Smooth muscle cell (in vitro differentiated cells): Measurements from ENCODE around the gene SMG6. TPM values are rescaled to one million over a fixed set of nuclear protein-coding genes. Genes with fewer than 3 reads are reported as not detected.

ENCODE experiments used
- DNase-seq: peaks from one replicate; lab custom pipeline; 2025; ENCODE audit not compliant: unreplicated experiment; lab: John Stamatoyannopoulos, UW
- H2AFZ ChIP-seq: fragments of 200-600 bp; sonication (generic); 2 replicates; pipeline ENCODE4 v1.6.0; 2016; ENCODE audit warnings: antibody characterized with exemption, low read depth, mild to moderate bottlenecking
- H3F3A ChIP-seq: fragments of 200-600 bp; sonication (generic); 2 replicates; pipeline ENCODE4 v1.6.0; 2017; ENCODE audit warnings: antibody characterized with exemption, low read depth
- H3K27ac ChIP-seq: fragments of 200-600 bp; sonication (generic); 2 replicates; pipeline ENCODE4 v1.5.1; 2016; ENCODE audit warnings: low read depth, mild to moderate bottlenecking
- H3K27me3 ChIP-seq: fragments of 200-600 bp; sonication (generic); 2 replicates; pipeline ENCODE4 v1.6.1; 2016; ENCODE audit warnings: low read depth, mild to moderate bottlenecking
- H3K36me3 ChIP-seq: fragments of 200-600 bp; sonication (generic); 2 replicates; pipeline ENCODE4 v1.5.1; 2016; ENCODE audit warnings: low read depth
- H3K4me1 ChIP-seq: fragments of 200-600 bp; sonication (generic); 2 replicates; pipeline ENCODE4 v1.5.1; 2016; ENCODE audit warnings: low read depth
- H3K4me2 ChIP-seq: fragments of 200-600 bp; sonication (generic); 2 replicates; pipeline ENCODE4 v1.6.0; 2016; ENCODE audit warnings: mild to moderate bottlenecking
- H3K4me3 ChIP-seq: fragments of 200-600 bp; sonication (generic); 2 replicates; pipeline ENCODE4 v1.5.1; 2016; ENCODE audit warnings: mild to moderate bottlenecking
- H3K79me2 ChIP-seq: fragments of 200-600 bp; sonication (generic); 2 replicates; pipeline ENCODE4 v1.6.0; 2016; ENCODE audit warnings: low read depth, mild to moderate bottlenecking
- H3K9ac ChIP-seq: fragments of 200-600 bp; sonication (generic); 2 replicates; pipeline ENCODE4 v1.6.0; 2016; ENCODE audit warnings: low read depth
- H3K9me3 ChIP-seq: fragments of 200-600 bp; sonication (generic); replicated peaks from 2 replicates; pipeline ENCODE4 v1.5.1; 2016; ENCODE audit warnings: low read depth
- H4K20me1 ChIP-seq: fragments of 200-600 bp; sonication (generic); 2 replicates; pipeline ENCODE4 v1.6.0; 2016; ENCODE audit warnings: low read depth
- CTCF ChIP-seq: fragments of 200-600 bp; sonication (generic); IDR thresholded peaks from 2 replicates; pipeline ENCODE4 v1.5.1; 2017; ENCODE audit warnings: borderline replicate concordance, mild to moderate bottlenecking, antibody characterized with exemption; ENCODE audit not compliant: insufficient read depth, poor library complexity, severe bottlenecking
- WGBS: methylation state at CpG from one replicate; pipeline ENCODE4 v1.1.7; 2016; ENCODE audit warnings: low lambda C conversion rate; 5-methylcytosine and 5-hydroxymethylcytosine counted together
- polyA plus RNA-seq: library from polyadenylated mRNA; unstranded; fragments of >200 nt; fragmentation: Nextera tagmentation; extraction: Ambion mirVana; gene quantifications from 2 replicates; pipeline ENCODE4 v1.2.1, GENCODE V29; 2016
- total RNA-seq: library from RNA; depleted of rRNA; stranded (reverse); fragments of >200 nt; gene quantifications from 2 replicates; pipeline ENCODE4 v1.2.3, GENCODE V29; 2014

Gene SMG6
- total and polyA plus RNA-seq, 2 experiments from 2014 or later, result 10.6 to 21.4 TPM

- Histone ChIP-seq H3K9ac (no peak overlapping the region), H3K9me3 (no peaks in the 10 kb centered on the region), H3K79me2 (peaks cover 4% of the 10 kb centered on the region), H3K36me3 (no peaks in the 10 kb centered on the region), H4K20me1 (peaks cover 25% of the 10 kb centered on the region), H2AFZ (no peak overlapping the region), H3K4me1 (peaks cover 22% of the 10 kb centered on the region), H3K27me3 (peaks cover 29% of the 10 kb centered on the region), H3F3A (peaks cover 12% of the 10 kb centered on the region), H3K4me3 (no peak overlapping the region), H3K27ac (no peak overlapping the region), H3K4me2 (no peak overlapping the region)
- 50% methylated on average over 52 of the region's 78 CpGs for WGBS
- DNase-seq, result no peak
- TF ChIP-seq CTCF, result peak; percentile 59
Measured at GRCh38 chr17:2058586-2059546, 244.7 kb downstream of the SMG6 start.

- Histone ChIP-seq H3K9ac (no peak overlapping the region), H3K79me2 (peaks cover 4% of the 10 kb centered on the region), H3K4me3 (no peak overlapping the region), H3K4me1 (peaks cover 16% of the 10 kb centered on the region), H3K27ac (no peak overlapping the region), H3K27me3 (peaks cover 29% of the 10 kb centered on the region), H3K4me2 (peak overlapping the region; percentile 93), H4K20me1 (peaks cover 25% of the 10 kb centered on the region), H3F3A (peaks cover 8% of the 10 kb centered on the region), H2AFZ (no peak overlapping the region), H3K9me3 (no peaks in the 10 kb centered on the region), H3K36me3 (no peaks in the 10 kb centered on the region)
- WGBS, result 60% methylated on average over 83 of the region's 98 CpGs
- no peak for TF ChIP-seq CTCF
- DNase-seq, result no peak
Measured at GRCh38 chr17:2057760-2058585, 245.6 kb downstream of the SMG6 start.

- H3K4me3 ChIP-seq, result peak overlapping the region; percentile 23
- peaks cover 4% of the 10 kb centered on the region for H3K79me2 ChIP-seq
- peaks cover 10% of the 10 kb centered on the region for H3K4me1 ChIP-seq
- H3F3A ChIP-seq, result peaks cover 6% of the 10 kb centered on the region
- no peak overlapping the region for H3K9ac ChIP-seq
- H2AFZ ChIP-seq, result no peak overlapping the region
- H3K27ac ChIP-seq, result no peak overlapping the region
- H4K20me1 ChIP-seq, result peaks cover 25% of the 10 kb centered on the region
- peak overlapping the region; percentile 93 for H3K4me2 ChIP-seq
- 9% methylated on average over 66 of the region's 81 CpGs for WGBS
- H3K27me3 ChIP-seq, result peaks cover 29% of the 10 kb centered on the region
- no peak for TF ChIP-seq CTCF
- H3K9me3 ChIP-seq, result no peaks in the 10 kb centered on the region
- no peak for DNase-seq
- no peaks in the 10 kb centered on the region for H3K36me3 ChIP-seq
Measured at GRCh38 chr17:2057175-2057759, 246.3 kb downstream of the SMG6 start.
